Activated CD8-positive, alpha-beta T cell treated with anti-CD3 and anti-CD28 coated beads, Interleukin-2, amount 10 ng/mL, durations not matched to agents 7 days and 5 days (primary cell): ENCODE measurements around the gene G2E3. TPM values are rescaled to one million over a fixed set of nuclear protein-coding genes. Genes with fewer than 3 reads are reported as not detected.
"Not testable (repeated sequence)": the region's sequence is repeated elsewhere in the genome, so short reads cannot be mapped to it uniquely, and the experiment has no call there.

Source experiments
- ATAC-seq: fragments of 150-1000 bp; cut with Tn5 transposase; one replicate; pipeline ENCODE4 v1.10.0; 2021; ENCODE audit warnings: moderate library complexity
- CTCF ChIA-PET: fragments of 350-600 bp; sonication (Branson Sonifier 250); formaldehyde crosslinking; loops from one replicate; lab custom pipeline; 2021; ENCODE audit warnings: antibody characterized with exemption; lab: Charles Lee
- POLR2A ChIA-PET: fragments of 350-600 bp; sonication (Branson Sonifier 250); formaldehyde crosslinking; loops from one replicate; lab custom pipeline; 2021; ENCODE audit warnings: antibody characterized with exemption; lab: Charles Lee
- DNase-seq: peaks from one replicate; pipeline ENCODE4 v3.0.0-alpha.2; 2020
- H3K27ac Mint-ChIP-seq: one replicate; pipeline ENCODE4 v1.8.0; 2021; ENCODE audit warnings: mild to moderate bottlenecking, mixed read lengths
- H3K27me3 Mint-ChIP-seq: one replicate; pipeline ENCODE4 v1.8.0; 2021; ENCODE audit warnings: low read depth, mixed read lengths
- H3K36me3 Mint-ChIP-seq: one replicate; pipeline ENCODE4 v1.8.0; 2021; ENCODE audit warnings: low read depth, mixed read lengths
- H3K4me1 Mint-ChIP-seq: one replicate; pipeline ENCODE4 v1.8.0; 2021; ENCODE audit warnings: low read depth, mixed read lengths
- H3K4me3 Mint-ChIP-seq: one replicate; pipeline ENCODE4 v1.8.0; 2021; ENCODE audit warnings: mild to moderate bottlenecking, mixed read lengths
- H3K9me3 Mint-ChIP-seq: one replicate; pipeline ENCODE4 v1.8.0; 2022; ENCODE audit warnings: mixed read lengths; ENCODE audit not compliant: insufficient read depth
- total RNA-seq, 2 experiments: library from RNA; stranded (reverse); gene quantifications; one replicate each; pipeline ENCODE4 v1.2.3, GENCODE V29; 2021

Gene G2E3
- total RNA-seq, 2 experiments from 2014 or later: 38.9 to 46.6 TPM

DNA sequence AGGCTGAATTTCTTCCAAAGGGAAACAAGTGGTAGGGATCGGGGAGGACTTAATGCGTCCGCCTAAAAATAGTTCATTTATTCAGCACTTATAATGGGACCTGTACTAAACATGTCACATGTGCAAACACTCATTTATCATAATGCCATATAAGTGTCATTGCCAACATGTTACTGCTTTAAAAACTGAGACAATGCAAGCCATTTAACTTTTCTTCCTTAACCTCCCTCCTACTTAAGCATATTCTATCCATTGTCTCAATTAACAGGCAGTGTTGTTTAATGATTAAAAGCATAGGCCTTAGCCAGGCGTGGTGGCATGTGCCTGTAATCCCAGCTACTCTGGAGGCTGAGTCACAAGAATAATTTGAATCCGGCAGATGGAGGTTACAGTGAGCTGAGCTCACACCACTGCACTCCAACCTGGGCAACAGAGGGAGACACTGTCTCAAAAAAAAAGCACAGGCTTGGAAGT lies 49.6 kb downstream of the G2E3 start:
- no peak overlapping the region for H3K4me3 Mint-ChIP-seq
- CTCF ChIA-PET: interaction anchor here (0.7 to 1.0 kb wide), 2 partner anchors 10 to 11 kb away, joined by 4 read pairs; no protein-coding TSS in a partner anchor
- H3K27me3 Mint-ChIP-seq: no peaks in the 10 kb centered on the region
- no peaks in the 10 kb centered on the region for H3K4me1 Mint-ChIP-seq
- DNase-seq (no peak), ATAC-seq (no peak)
- peaks cover 37% of the 10 kb centered on the region for H3K36me3 Mint-ChIP-seq
- POLR2A ChIA-PET: no interaction called here
- no peaks in the 10 kb centered on the region for H3K9me3 Mint-ChIP-seq
- no peak overlapping the region for H3K27ac Mint-ChIP-seq

DNA sequence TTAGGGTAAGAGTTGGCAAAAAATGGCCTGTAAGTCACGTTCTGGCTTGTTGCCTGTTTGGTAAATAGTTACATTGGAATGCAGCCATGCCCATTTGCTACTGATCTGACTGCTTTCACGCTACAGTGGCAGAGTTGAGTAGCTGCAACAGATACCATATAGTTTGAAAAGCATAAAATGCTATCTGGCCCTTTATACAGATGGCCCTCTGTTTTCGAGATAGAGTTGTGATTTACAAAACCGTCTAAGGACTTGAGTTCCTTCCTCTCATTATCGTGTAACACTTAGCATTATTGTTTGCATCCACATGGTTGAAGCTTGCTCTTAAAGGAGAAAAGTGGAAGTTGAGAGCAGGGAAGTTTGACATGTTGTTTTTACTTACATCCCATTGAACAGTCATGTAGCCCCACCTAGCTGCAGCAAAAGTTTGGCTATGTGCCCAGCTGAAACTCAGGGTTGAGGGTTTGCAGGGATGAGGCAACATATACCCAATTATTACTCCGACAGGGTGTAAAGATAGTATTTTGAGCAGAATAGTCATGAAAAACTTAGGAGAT lies 51.9 kb downstream of the G2E3 start:
- ATAC-seq (no peak), DNase-seq (no peak)
- Mint-ChIP-seq H3K9me3 (no peaks in the 10 kb centered on the region), H3K36me3 (peaks cover 31% of the 10 kb centered on the region), H3K4me1 (no peaks in the 10 kb centered on the region), H3K27ac (no peak overlapping the region), H3K4me3 (no peak overlapping the region), H3K27me3 (no peaks in the 10 kb centered on the region)
- POLR2A ChIA-PET: no interaction called here
- CTCF ChIA-PET: interaction anchor here (1.0 to 1.6 kb wide), 2 partner anchors 11 to 235 kb away, joined by 3 to 7 read pairs; partner anchors contain the start of gene SCFD1

DNA sequence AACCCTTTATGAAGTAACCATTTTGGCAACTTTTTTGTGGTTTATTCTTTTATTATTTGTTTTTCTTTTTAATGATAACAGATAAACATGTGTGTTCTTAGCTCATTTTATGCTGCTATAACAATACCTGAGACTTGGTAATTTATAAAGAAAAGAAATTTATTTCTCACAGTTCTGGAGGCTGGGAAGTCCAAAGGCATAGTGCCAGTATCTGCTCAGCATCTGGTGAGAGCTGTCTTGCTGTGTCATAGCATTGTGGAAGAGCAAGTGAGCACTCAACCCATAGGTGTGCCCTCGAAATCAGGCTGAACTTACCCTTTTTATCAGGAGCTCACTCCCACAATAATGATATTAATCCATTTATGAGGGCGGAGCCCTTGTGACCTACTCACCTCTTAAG lies 55.2 kb downstream of the G2E3 start:
- no peak overlapping the region for H3K27ac Mint-ChIP-seq
- peaks cover 23% of the 10 kb centered on the region for H3K36me3 Mint-ChIP-seq
- POLR2A ChIA-PET: no interaction called here
- DNase-seq (no peak), ATAC-seq (no peak)
- no peaks in the 10 kb centered on the region for H3K27me3 Mint-ChIP-seq
- H3K4me3 Mint-ChIP-seq: no peak overlapping the region
- CTCF ChIA-PET: no interaction called here
- no peaks in the 10 kb centered on the region for H3K9me3 Mint-ChIP-seq
- no peaks in the 10 kb centered on the region for H3K4me1 Mint-ChIP-seq

DNA sequence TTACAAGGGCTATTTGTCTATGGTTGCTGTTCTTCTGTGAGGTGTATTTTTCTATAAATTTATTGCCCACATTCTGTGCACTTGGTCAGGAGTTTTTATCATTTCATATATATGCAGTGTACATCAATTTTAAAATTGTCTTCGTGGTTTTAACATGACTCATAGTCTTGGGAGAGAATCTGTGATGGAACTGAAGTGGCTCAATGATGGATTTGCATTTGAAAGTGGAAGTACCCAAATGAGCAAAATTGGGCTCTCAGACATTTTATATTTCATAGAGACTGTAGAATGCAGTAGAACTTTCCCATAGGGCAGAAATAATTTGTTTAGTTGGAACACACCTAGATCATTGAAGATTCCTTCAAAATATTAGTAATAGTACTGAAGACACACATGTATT lies 61.2 kb downstream of the G2E3 start:
- no peak for DNase-seq
- no peaks in the 10 kb centered on the region for H3K9me3 Mint-ChIP-seq
- H3K36me3 Mint-ChIP-seq: peaks cover 22% of the 10 kb centered on the region
- ChIA-PET CTCF (interaction anchor here (1.5 kb wide), 1 partner anchor 10 kb away, joined by 3 read pairs; no protein-coding TSS in a partner anchor), POLR2A (no interaction called here)
- H3K4me1 Mint-ChIP-seq: peaks cover 29% of the 10 kb centered on the region
- no peaks in the 10 kb centered on the region for H3K27me3 Mint-ChIP-seq
- no peak for ATAC-seq
- peak overlapping the region; percentile 36 for H3K4me3 Mint-ChIP-seq
- H3K27ac Mint-ChIP-seq: no peak overlapping the region

DNA sequence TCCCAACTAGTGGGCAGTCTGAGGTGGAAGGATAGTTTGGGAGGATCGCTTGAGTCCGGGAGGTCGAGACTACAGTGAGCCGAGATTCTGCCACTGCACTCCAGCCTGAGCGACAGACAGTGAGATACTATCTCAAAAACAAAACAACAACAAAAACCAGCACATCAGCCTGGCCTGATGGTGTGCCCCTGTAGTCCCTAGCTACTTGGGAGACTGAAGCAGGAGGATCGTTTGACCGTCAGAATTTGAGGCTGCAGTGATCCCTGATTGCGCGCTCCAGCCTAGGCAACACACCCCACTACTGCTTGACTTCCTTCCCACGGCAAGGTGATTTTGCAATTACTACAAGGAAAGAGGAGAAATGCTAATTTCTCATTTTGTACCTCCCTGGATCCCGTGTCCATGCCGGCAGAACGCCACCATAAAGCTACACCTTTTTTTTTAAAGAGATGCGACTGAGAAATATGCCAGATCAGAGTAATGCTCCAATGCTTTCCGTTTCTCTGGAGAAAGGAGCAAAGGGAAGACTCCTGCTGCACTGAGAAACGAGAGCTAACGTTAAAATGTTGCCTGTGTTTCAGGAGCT lies 62.5 kb downstream of the G2E3 start:
- ChIA-PET POLR2A (interaction anchor here (0.7 to 2.6 kb wide), 12 partner anchors 9 to 405 kb away, joined by 3 to 23 read pairs (median 3); partner anchors contain the start of genes AP4S1, G2E3 and STRN3), CTCF (interaction anchor here (1.2 to 2.5 kb wide), 5 partner anchors 10 to 70 kb away, joined by 3 to 7 read pairs (median 5); no protein-coding TSS in a partner anchor)
- DNase-seq (peak; percentile 35), ATAC-seq (peak; percentile 9)
- Mint-ChIP-seq H3K36me3 (peaks cover 17% of the 10 kb centered on the region), H3K9me3 (no peaks in the 10 kb centered on the region), H3K27ac (peak overlapping the region; percentile 95), H3K27me3 (no peaks in the 10 kb centered on the region), H3K4me3 (peak overlapping the region; percentile 89), H3K4me1 (peaks cover 29% of the 10 kb centered on the region)

DNA sequence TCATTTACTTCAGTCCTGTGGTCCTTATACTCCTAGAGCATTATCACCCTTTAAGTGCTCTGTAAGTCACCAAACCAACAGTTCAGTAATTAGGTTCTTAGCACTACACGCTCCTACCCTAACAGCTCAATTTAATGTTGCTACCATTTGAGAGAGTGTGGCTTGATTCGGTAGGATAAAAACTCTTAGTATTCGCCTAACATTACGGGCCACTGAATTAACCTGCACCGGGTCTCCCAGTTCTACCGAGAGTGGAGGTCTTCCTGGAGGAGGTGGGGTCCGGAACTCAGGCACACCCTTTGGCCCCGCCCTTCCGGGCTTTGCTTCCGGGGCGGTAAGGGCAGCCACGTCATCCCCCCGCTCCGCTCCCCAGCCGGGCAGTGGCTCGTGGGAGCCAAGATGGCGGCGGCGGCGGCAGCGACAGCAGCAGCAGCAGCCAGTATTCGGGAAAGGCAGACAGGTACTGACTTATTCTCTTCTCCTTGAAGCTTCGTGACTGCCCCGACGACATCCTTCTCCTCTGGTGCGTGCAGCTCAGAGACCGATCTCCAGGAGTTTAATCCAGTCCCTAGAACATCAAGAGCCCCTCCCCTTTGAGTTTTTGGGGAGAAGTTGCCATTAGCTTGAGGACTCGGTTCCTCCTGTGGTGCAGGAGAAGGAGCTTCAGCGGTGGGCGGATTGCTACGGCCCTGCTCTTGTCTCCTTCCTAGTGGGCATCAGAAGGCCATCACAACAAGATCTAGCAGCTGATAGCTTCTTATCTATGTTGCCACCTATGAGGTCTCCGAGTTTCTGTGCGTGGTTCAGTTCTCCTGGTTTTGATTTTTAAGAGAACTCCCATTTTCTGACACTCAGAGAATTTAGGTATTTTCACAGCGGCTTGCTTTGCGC lies 63.2 kb downstream of the G2E3 start, which contains the start of gene SCFD1:
Gene SCFD1, plus strand, starts transcription at position 380 of the 891 bp plus-strand sequence. Its CDS starts 20 bp downstream, at position 400.
- peak within 1 kb of the TSS; percentile 89 for H3K4me3 Mint-ChIP-seq
- H3K4me1 Mint-ChIP-seq: peaks cover 29% of the 10 kb centered on the region
- peak; percentile 98 for ATAC-seq
- no peaks in the 10 kb centered on the region for H3K9me3 Mint-ChIP-seq
- no peaks in the 10 kb centered on the region for H3K27me3 Mint-ChIP-seq
- DNase-seq: peak; percentile 95
- H3K36me3 Mint-ChIP-seq: peaks cover 19% of the 10 kb centered on the region
- POLR2A ChIA-PET: interaction anchor here (0.7 to 2.6 kb wide), 14 partner anchors 8 to 586 kb away, joined by 3 to 23 read pairs (median 3); partner anchors contain the start of genes AP4S1, G2E3, HECTD1 and STRN3
- CTCF ChIA-PET: interaction anchor here (1.1 to 2.5 kb wide), 9 partner anchors 11 to 69 kb away, joined by 3 to 7 read pairs (median 4); partner anchors contain the start of gene G2E3
- H3K27ac Mint-ChIP-seq: peak within 1 kb of the TSS; percentile 95

DNA sequence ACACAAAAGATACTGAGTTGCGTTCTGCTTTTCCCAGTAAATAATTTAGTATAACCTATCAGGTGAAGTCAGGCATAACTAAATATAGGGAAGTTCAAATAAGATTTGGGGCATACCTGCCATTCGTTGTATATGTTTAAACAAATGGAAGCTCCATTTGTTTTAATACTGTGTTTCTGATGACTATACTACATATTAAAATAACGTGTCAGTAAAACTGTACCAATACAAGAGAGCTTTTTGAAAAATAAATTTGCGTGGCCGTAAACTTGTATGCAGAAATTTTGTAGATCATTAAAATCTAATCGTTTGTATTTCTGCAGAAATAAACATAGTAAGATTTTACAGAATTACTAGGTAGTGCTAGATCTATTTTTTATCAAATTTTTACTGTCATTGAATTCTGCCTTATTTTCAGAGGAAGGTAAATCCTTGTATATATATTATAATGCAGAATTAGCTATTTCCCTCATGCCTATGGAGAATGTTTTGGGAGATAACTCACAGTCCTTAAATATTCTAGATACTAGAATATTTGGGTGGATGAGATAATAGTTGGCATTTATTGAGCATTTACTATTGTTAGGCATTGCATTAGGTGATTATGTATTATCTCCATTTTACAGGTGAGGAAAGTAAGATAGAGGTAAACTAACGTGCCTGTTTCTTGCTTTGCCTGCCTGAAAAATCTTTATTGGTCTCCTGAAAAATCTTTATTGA lies 64.6 kb downstream of the G2E3 start:
- no peaks in the 10 kb centered on the region for H3K9me3 Mint-ChIP-seq
- no peak for DNase-seq
- ChIA-PET POLR2A (interaction anchor here (1.8 to 2.6 kb wide), 3 partner anchors 64 to 585 kb away, joined by 7 to 23 read pairs (median 7); partner anchors contain the start of genes AP4S1, G2E3, HECTD1 and STRN3), CTCF (interaction anchor here (1.1 to 2.5 kb wide), 5 partner anchors 10 to 68 kb away, joined by 3 to 5 read pairs (median 3); partner anchors contain the start of gene G2E3)
- no peak for ATAC-seq
- H3K4me3 Mint-ChIP-seq: peak overlapping the region; percentile 89
- peaks cover 32% of the 10 kb centered on the region for H3K4me1 Mint-ChIP-seq
- H3K36me3 Mint-ChIP-seq: peaks cover 28% of the 10 kb centered on the region
- no peak overlapping the region for H3K27ac Mint-ChIP-seq
- H3K27me3 Mint-ChIP-seq: no peaks in the 10 kb centered on the region

DNA sequence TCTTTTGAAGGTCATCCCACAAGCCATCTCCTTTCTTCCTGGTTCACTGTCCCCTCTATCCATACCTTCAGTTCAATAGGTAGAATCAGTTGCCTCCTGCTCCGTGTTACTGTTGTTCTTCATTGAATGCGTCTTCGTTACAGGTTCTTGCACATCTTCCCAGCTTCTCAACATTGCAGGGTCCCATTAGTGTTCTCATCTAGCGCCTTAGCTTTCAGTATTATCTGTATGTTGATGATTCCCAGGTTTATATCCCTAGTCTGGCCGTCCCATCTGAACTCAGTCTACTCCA lies 65.1 kb downstream of the G2E3 start:
- ChIA-PET CTCF (no interaction called here), POLR2A (no interaction called here)
- Mint-ChIP-seq H3K4me3 (no peak overlapping the region), H3K27me3 (no peaks in the 10 kb centered on the region), H3K9me3 (no peaks in the 10 kb centered on the region), H3K4me1 (peaks cover 32% of the 10 kb centered on the region), H3K36me3 (peaks cover 28% of the 10 kb centered on the region), H3K27ac (no peak overlapping the region)
- no peak for DNase-seq
- no peak for ATAC-seq

DNA sequence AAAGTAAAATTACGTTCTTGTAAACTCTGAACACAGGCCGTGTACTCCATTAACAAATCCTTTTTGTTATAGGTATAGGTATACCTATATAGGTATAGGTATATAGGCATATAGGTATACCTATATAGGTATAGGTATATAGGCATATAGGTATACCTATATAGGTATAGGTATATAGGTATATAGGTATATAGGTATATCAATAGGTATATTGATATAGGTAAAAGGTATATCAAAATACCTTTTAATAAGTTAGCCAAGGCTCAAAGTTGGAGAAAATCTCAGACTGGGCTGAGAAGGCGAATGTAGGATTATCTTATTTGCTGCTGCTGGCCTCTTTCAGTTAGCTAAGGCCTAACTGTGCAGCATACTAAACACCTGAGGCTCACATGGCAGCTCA lies 66.6 kb downstream of the G2E3 start:
- ATAC-seq: no peak
- Mint-ChIP-seq H3K27me3 (no peaks in the 10 kb centered on the region), H3K36me3 (peaks cover 27% of the 10 kb centered on the region), H3K27ac (no peak overlapping the region), H3K4me1 (peaks cover 28% of the 10 kb centered on the region), H3K4me3 (no peak overlapping the region), H3K9me3 (no peaks in the 10 kb centered on the region)
- ChIA-PET POLR2A (interaction anchor here (0.6 kb wide), 1 partner anchor 789 kb away, joined by 3 read pairs; no protein-coding TSS in a partner anchor), CTCF (interaction anchor here (0.6 kb wide), 1 partner anchor 23 kb away, joined by 3 read pairs; no protein-coding TSS in a partner anchor)
- DNase-seq: no peak

DNA sequence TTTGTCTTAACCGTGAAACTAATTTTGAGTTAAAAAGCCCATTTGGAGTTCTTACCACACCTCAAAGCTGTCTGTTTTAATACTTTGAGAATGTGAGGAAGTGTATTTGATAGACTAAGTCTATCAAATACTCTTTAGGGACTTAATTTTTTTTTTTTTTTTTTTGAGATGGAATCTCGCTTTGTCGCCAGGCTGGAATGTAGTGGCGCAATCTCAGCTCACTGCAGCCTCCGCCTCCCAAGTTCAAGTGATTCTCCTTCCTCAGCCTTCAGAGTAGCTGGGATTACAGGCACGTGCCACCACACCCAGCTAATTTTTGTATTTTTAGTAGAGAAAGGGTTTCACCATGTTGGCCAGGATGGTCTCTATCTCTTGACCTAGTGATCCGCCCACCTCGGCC lies 70.5 kb downstream of the G2E3 start:
- CTCF ChIA-PET: interaction anchor here (1.3 kb wide), 1 partner anchor 20 kb away, joined by 3 read pairs; no protein-coding TSS in a partner anchor
- H3K36me3 Mint-ChIP-seq: peaks cover 37% of the 10 kb centered on the region
- not testable (repeated sequence) for H3K4me3 Mint-ChIP-seq

More for the DNA sequence above, 70.5 kb downstream of the G2E3 start:
- H3K9me3 Mint-ChIP-seq, DNase-seq, H3K27ac Mint-ChIP-seq, H3K27me3 Mint-ChIP-seq, ATAC-seq, POLR2A ChIA-PET, H3K4me1 Mint-ChIP-seq: not testable (repeated sequence)
